Lung (tissue), 12 donors: Measurements from ENCODE around the gene EID1. TPM values are rescaled to one million over a fixed set of nuclear protein-coding genes. Genes with fewer than 3 reads are reported as not detected.
A peak's percentile ranks its signal among the peaks of the same experiment; 100 is the strongest.

Experiments
- ATAC-seq: fragments of 200-7000 bp; cut with Tn5 transposase; one replicate; pipeline ENCODE4 v1.9.1; 2020; ENCODE audit warnings: moderate number of reproducible peaks; ENCODE audit not compliant: insufficient read depth, low FRiP score
- DNase-seq, 3 donors: peaks; one replicate each; pipeline ENCODE4 v3.0.0-alpha.2; 2013 to 2017
- H3K27ac ChIP-seq, 2 donors: one replicate each; pipeline ENCODE4 v1.5.1; 2013; ENCODE audit warnings: mild to moderate bottlenecking in 2 of 2, moderate library complexity in 2 of 2, control low read depth in 1 of 2, inconsistent platforms in 1 of 2, low read depth in 1 of 2, low read length in 1 of 2
- H3K27me3 ChIP-seq, 3 donors: one replicate each; pipeline ENCODE4 v1.5.1; 2013; ENCODE audit warnings: low read length in 2 of 3; ENCODE audit not compliant: control insufficient read depth in 3 of 3, insufficient read depth in 3 of 3
- H3K36me3 ChIP-seq, 4 donors: one replicate each; pipeline ENCODE4 v1.5.1; 2013; ENCODE audit warnings: low read length in 4 of 4, mild to moderate bottlenecking in 1 of 4, moderate library complexity in 1 of 4; ENCODE audit not compliant: control insufficient read depth in 4 of 4, insufficient read depth in 4 of 4
- H3K4me1 ChIP-seq, 5 donors: one replicate each; pipeline ENCODE4 v1.5.1; 2013; ENCODE audit warnings: low read length in 5 of 5, mild to moderate bottlenecking in 2 of 5, moderate library complexity in 1 of 5; ENCODE audit not compliant: control insufficient read depth in 5 of 5, insufficient read depth in 5 of 5
- H3K4me3 ChIP-seq: one replicate; pipeline ENCODE4 v1.5.1; 2013; ENCODE audit warnings: mild to moderate bottlenecking, control low read depth, moderate library complexity
- H3K9ac ChIP-seq, 2 donors: one replicate each; pipeline ENCODE4 v1.5.1; 2013; ENCODE audit warnings: low read length in 2 of 2, control low read depth in 1 of 2; ENCODE audit not compliant: insufficient read depth in 1 of 2
- H3K9me3 ChIP-seq, 4 donors: one replicate each; pipeline ENCODE4 v1.5.1; 2013; ENCODE audit warnings: low read length in 3 of 4, mild to moderate bottlenecking in 1 of 4, moderate library complexity in 1 of 4; ENCODE audit not compliant: control insufficient read depth in 4 of 4, insufficient read depth in 3 of 4
- CTCF ChIP-seq: IDR thresholded peaks from 2 replicates; pipeline ENCODE4 v1.5.1; 2012; ENCODE audit warnings: mild to moderate bottlenecking; ENCODE audit errors: control extremely low read depth, extremely low read depth
- WGBS, 2 donors: extraction: QIAGEN DNeasy Blood & Tissue Kit; methylation state at CpG; one replicate each; pipeline ENCODE4 v1.1.7; 2013; 5-methylcytosine and 5-hydroxymethylcytosine counted together
- polyA plus RNA-seq, 2 donors: library from polyadenylated mRNA; stranded (reverse); fragments of 200-250 nt; gene quantifications; one replicate each; pipeline ENCODE4 v1.2.1, GENCODE V29; 2013
- total RNA-seq, 2 donors: library from RNA; depleted of rRNA in 1 of 2; stranded (reverse); fragments of >200 nt in 1 of 2; gene quantifications; one replicate each; pipeline ENCODE4 v1.2.1, GENCODE V29; 2014 to 2021
- donor health status: control.
- donor health status: control.
- donor health status: Bipolar disorder and iron deficiency.
- donor health status: healthy.
- donor health status: DM: yes; HTN: yes; CAD: no.

The EID1 gene
- total and polyA plus RNA-seq, 4 donors: 82.7 to 139 (median 86.6) TPM

GRCh38 chr15:48855501-48856440 lies 22.2 kb upstream of the EID1 start:
- peak; percentile 17 to 58 (median 58) for DNase-seq
- H3K27ac ChIP-seq: no peak overlapping the region
- peak; percentile 16 for TF ChIP-seq CTCF
- no peak overlapping the region for H3K9ac ChIP-seq
- WGBS, 2 donors: 35 to 60% methylated on average over 6 of the region's 6 CpGs
- H3K9me3 ChIP-seq: no peaks in the 10 kb centered on the region
- H3K4me3 ChIP-seq: no peak overlapping the region
- ATAC-seq: no peak
- peaks cover 0 to 1% (median 0%) of the 10 kb centered on the region in 4 donors for H3K36me3 ChIP-seq
- no peaks in the 10 kb centered on the region for H3K27me3 ChIP-seq
- H3K4me1 ChIP-seq: peaks cover 0 to 9% (median 4%) of the 10 kb centered on the region in 5 donors

- Histone ChIP-seq H3K9ac (no peak overlapping the region), H3K27me3 (no peaks in the 10 kb centered on the region), H3K4me3 (no peak overlapping the region), H3K9me3 (no peaks in the 10 kb centered on the region), H3K4me1 (peaks cover 0 to 9% (median 4%) of the 10 kb centered on the region in 5 donors), H3K36me3 (peaks cover 0 to 1% (median 0%) of the 10 kb centered on the region in 4 donors), H3K27ac (no peak overlapping the region)
- no peak for TF ChIP-seq CTCF
- DNase-seq: peak in 1 of 3 donors; percentile 23
- WGBS, 2 donors: 54 to 62% methylated on average over 2 of the region's 2 CpGs
- ATAC-seq: no peak
Measured at GRCh38 chr15:48856942-48857341, 21.0 kb upstream of the EID1 start.

GRCh38 chr15:48858401-48858800 lies 19.5 kb upstream of the EID1 start:
- 21 to 40% methylated on average over 2 of the region's 2 CpGs for WGBS, 2 donors
- no peak for TF ChIP-seq CTCF
- Histone ChIP-seq H3K4me1 (peaks cover 0 to 9% (median 4%) of the 10 kb centered on the region in 5 donors), H3K9ac (no peak overlapping the region), H3K4me3 (no peak overlapping the region), H3K27ac (no peak overlapping the region), H3K36me3 (no peaks in the 10 kb centered on the region), H3K9me3 (no peaks in the 10 kb centered on the region), H3K27me3 (no peaks in the 10 kb centered on the region)
- ATAC-seq (no peak), DNase-seq (no peak)
